GM12891 (cell line): ENCODE data around the gene GAMT.

Experiments
- POLR2AphosphoS5 ChIP-seq: IDR thresholded peaks from 2 replicates; pipeline ENCODE4 v1.6.1; 2011; ENCODE audit warnings: low read depth, low read length, control low read depth
- SPI1 ChIP-seq: IDR thresholded peaks from 2 replicates; pipeline ENCODE4 v1.6.1; 2011; ENCODE audit warnings: low read depth, low read length, control low read depth
- TAF1 ChIP-seq: IDR thresholded peaks from 2 replicates; pipeline ENCODE4 v1.6.1; 2011; ENCODE audit warnings: low read depth, low read length, control low read depth

GRCh38 chr19:1400281-1401137 is 833 bp downstream of the GAMT start:
- TF ChIP-seq POLR2AphosphoS5 (no peak), TAF1 (no peak), SPI1 (no peak)
